Upper lobe of left lung (tissue), 4 donors: ENCODE data around the gene CXCR4.

ENCODE experiments used
- CTCF ChIP-seq, 6 experiments: fragments of 450-650 bp in 4 of 6; fragments of 200-600 bp in 2 of 6; sonication (generic) in 2 of 6; IDR thresholded peaks; one replicate each; pipeline ENCODE4 v1.5.1; 2016 to 2019; ENCODE audit warnings: antibody characterized with exemption in 6 of 6
- EP300 ChIP-seq, 4 donors: sonication (generic); formaldehyde crosslinking; IDR thresholded peaks; one replicate each; pipeline ENCODE4 v1.5.1; 2017; ENCODE audit warnings: antibody characterized with exemption in 4 of 4, control low read depth in 2 of 4
- POLR2A ChIP-seq, 4 donors: fragments of 450-650 bp; IDR thresholded peaks; one replicate each; pipeline ENCODE4 v1.5.1; 2016 to 2017; ENCODE audit warnings: antibody characterized with exemption in 4 of 4, mild to moderate bottlenecking in 2 of 4

- TF ChIP-seq POLR2A (IDR thresholded peaks at IDR 0.05): no peak
- TF ChIP-seq CTCF (IDR thresholded peaks at IDR 0.05): no peak
- TF ChIP-seq EP300 (IDR thresholded peaks at IDR 0.05): no peak
These were observed 33.3 kb upstream of the CXCR4 start for GRCh38 chr2:136151021-136151971.
